ENCODE results near the gene FREY1.
"Not testable (repeated sequence)": the region's sequence is repeated elsewhere in the genome, so short reads cannot be mapped to it uniquely, and the experiment has no call there.

Gene FREY1

DNA sequence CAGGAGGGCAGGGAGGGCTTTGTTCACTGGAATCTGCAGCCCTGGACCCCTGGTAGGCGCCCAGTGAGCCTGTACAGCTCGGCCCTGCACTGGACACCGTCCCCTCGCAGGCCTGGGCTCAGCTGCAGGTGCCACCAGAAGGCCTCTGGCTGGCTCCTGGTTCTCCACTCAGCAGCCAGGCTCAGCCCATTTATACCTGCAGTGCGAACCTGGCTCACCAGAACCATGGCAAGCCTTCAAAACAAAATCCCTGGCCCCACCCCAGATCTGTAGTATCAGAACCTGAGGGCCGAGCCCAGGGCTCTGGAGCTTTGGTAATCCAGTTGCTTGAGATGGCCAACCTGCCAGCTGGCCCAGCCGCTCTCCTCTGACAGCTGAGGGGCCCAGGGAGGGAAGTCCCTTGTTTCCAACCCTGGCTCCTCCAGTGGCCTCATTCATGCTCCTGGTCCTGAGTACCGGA lies 870 bp upstream of the FREY1 start:
- no peak overlapping the region for H3K4me3 ChIP-seq (ENCODE audit: low read depth, low read length)
- TF ChIP-seq ZNF140 (tag by site-specific recombination; IDR thresholded peaks at IDR 0.05): no peak
- no peak for TF ChIP-seq MYNN (tag by site-specific recombination; IDR thresholded peaks at IDR 0.05; ENCODE audit: borderline replicate concordance)
- TF ChIP-seq, protein P1, sequence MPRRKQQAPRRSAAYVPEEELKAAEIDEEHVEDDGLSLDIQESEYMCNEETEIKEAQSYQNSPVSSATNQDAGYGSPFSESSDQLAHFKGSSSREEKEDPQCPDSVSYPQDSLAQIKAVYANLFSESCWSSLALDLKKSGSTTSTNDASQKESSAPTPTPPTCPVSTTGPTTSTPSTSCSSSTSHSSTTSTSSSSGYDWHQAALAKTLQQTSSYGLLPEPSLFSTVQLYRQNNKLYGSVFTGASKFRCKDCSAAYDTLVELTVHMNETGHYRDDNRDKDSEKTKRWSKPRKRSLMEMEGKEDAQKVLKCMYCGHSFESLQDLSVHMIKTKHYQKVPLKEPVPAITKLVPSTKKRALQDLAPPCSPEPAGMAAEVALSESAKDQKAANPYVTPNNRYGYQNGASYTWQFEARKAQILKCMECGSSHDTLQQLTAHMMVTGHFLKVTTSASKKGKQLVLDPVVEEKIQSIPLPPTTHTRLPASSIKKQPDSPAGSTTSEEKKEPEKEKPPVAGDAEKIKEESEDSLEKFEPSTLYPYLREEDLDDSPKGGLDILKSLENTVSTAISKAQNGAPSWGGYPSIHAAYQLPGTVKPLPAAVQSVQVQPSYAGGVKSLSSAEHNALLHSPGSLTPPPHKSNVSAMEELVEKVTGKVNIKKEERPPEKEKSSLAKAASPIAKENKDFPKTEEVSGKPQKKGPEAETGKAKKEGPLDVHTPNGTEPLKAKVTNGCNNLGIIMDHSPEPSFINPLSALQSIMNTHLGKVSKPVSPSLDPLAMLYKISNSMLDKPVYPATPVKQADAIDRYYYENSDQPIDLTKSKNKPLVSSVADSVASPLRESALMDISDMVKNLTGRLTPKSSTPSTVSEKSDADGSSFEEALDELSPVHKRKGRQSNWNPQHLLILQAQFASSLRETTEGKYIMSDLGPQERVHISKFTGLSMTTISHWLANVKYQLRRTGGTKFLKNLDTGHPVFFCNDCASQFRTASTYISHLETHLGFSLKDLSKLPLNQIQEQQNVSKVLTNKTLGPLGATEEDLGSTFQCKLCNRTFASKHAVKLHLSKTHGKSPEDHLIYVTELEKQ (tag by site-specific recombination; IDR thresholded peaks at IDR 0.05; ENCODE audit: borderline replicate concordance): no peak
- TF ChIP-seq ZNF366 (tag by site-specific recombination; conservative IDR thresholded peaks at IDR 0.05): no peak
- no peak for TF ChIP-seq ZNF792 (tag by site-specific recombination; IDR thresholded peaks at IDR 0.05)
- no peak for TF ChIP-seq ZNF354C (tag by site-specific recombination; IDR thresholded peaks at IDR 0.05; ENCODE audit: borderline replicate concordance, low read depth)
- no peak for TF ChIP-seq ZNF76 (tag by site-specific recombination; IDR thresholded peaks at IDR 0.05; ENCODE audit: borderline replicate concordance, low read depth)
- TF ChIP-seq, protein P2, sequence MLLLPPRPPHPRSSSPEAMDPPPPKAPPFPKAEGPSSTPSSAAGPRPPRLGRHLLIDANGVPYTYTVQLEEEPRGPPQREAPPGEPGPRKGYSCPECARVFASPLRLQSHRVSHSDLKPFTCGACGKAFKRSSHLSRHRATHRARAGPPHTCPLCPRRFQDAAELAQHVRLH (tag by site-specific recombination; IDR thresholded peaks at IDR 0.05): no peak
- TF ChIP-seq MZF1 (tag by site-specific recombination; IDR thresholded peaks at IDR 0.05; ENCODE audit: borderline replicate concordance): no peak
- TF ChIP-seq, protein P3, sequence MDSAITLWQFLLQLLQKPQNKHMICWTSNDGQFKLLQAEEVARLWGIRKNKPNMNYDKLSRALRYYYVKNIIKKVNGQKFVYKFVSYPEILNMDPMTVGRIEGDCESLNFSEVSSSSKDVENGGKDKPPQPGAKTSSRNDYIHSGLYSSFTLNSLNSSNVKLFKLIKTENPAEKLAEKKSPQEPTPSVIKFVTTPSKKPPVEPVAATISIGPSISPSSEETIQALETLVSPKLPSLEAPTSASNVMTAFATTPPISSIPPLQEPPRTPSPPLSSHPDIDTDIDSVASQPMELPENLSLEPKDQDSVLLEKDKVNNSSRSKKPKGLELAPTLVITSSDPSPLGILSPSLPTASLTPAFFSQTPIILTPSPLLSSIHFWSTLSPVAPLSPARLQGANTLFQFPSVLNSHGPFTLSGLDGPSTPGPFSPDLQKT (IDR thresholded peaks at IDR 0.05; ENCODE audit: borderline replicate concordance, low read depth, low read length): no peak
- no peak for TF ChIP-seq ZNF658 (tag by site-specific recombination; IDR thresholded peaks at IDR 0.05)
- TF ChIP-seq, protein P4, sequence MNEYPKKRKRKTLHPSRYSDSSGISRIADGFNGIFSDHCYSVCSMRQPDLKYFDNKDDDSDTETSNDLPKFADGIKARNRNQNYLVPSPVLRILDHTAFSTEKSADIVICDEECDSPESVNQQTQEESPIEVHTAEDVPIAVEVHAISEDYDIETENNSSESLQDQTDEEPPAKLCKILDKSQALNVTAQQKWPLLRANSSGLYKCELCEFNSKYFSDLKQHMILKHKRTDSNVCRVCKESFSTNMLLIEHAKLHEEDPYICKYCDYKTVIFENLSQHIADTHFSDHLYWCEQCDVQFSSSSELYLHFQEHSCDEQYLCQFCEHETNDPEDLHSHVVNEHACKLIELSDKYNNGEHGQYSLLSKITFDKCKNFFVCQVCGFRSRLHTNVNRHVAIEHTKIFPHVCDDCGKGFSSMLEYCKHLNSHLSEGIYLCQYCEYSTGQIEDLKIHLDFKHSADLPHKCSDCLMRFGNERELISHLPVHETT (tag by site-specific recombination; IDR thresholded peaks at IDR 0.05): no peak
- TF ChIP-seq ZNF10 (tag by site-specific recombination; IDR thresholded peaks at IDR 0.05): no peak
- TF ChIP-seq, protein P5, sequence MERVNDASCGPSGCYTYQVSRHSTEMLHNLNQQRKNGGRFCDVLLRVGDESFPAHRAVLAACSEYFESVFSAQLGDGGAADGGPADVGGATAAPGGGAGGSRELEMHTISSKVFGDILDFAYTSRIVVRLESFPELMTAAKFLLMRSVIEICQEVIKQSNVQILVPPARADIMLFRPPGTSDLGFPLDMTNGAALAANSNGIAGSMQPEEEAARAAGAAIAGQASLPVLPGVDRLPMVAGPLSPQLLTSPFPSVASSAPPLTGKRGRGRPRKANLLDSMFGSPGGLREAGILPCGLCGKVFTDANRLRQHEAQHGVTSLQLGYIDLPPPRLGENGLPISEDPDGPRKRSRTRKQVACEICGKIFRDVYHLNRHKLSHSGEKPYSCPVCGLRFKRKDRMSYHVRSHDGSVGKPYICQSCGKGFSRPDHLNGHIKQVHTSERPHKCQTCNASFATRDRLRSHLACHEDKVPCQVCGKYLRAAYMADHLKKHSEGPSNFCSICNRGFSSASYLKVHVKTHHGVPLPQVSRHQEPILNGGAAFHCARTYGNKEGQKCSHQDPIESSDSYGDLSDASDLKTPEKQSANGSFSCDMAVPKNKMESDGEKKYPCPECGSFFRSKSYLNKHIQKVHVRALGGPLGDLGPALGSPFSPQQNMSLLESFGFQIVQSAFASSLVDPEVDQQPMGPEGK (tag by site-specific recombination; IDR thresholded peaks at IDR 0.05): no peak
- TF ChIP-seq ZNF571 (tag by site-specific recombination; IDR thresholded peaks at IDR 0.05): no peak
- H3K4me1 ChIP-seq (ENCODE audit: control insufficient read depth, insufficient read depth, low read length): no peaks in the 10 kb centered on the region
- CTCF ChIA-PET: interaction anchor here (1.3 kb wide), 1 partner anchor 11 kb away, joined by 3 read pairs; no protein-coding TSS in a partner anchor
- no peak overlapping the region for H3K27ac ChIP-seq (ENCODE audit: extremely low read depth, low read depth, low read length)
- H3K9me3 ChIP-seq (ENCODE audit: control insufficient read depth, insufficient read depth, low read depth, low read length): no peaks in the 10 kb centered on the region
- H3K36me3 ChIP-seq (ENCODE audit: control insufficient read depth in 2 of 2, insufficient read depth in 1 of 2, low read length in 2 of 2): peaks cover 0 to 48% of the 10 kb centered on the region in 2 experiments; a peak in 2 of 3 replicates
- POLR2A ChIA-PET: interaction anchor here (1.0 to 1.1 kb wide), 2 partner anchors 8 to 10 kb away, joined by 3 to 10 read pairs; partner anchors contain the start of gene PEX16

DNA sequence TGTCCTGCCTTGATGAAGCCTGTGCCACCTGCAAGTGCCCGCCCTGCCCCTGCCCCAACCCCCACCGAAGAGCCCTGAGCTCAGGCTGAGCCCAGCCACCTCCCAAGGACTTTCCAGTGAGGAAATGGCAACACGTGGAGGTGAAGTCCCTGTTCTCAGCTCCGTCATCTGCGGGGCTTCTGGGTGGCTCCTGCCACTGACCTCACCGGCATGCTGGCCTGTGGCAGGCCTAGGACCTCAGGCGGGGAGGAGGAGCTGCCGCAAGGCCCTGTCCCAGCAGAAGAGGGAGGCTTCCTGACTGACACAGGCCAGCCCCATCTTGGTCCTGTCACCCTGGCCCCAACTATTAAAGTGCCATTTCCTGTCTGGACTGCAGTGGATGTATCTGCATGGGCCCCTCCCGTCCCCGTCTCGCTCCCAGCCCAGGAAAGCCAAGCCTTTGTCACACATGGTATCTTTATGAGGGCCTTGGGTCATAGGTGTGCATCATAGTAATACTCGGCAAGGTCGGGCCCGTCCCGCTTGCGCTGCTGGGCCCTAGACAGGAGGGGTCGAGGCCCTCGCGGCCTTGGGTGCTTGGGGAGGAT lies 882 bp downstream of the FREY1 start:
- Histone ChIP-seq H3K4me3 (ENCODE audit: low read depth, low read length) (no peak overlapping the region), H3K27ac (ENCODE audit: extremely low read depth, low read depth, low read length) (no peak overlapping the region), H3K4me1 (ENCODE audit: control insufficient read depth, insufficient read depth, low read length) (no peaks in the 10 kb centered on the region), H3K36me3 (ENCODE audit: control insufficient read depth in 2 of 2, insufficient read depth in 1 of 2, low read length in 2 of 2) (peaks cover 0 to 52% of the 10 kb centered on the region in 2 experiments; a peak in 1 of 3 replicates), H3K9me3 (ENCODE audit: control insufficient read depth, insufficient read depth, low read depth, low read length) (no peaks in the 10 kb centered on the region)
- no peak for TF ChIP-seq ZNF501 (tag by site-specific recombination; IDR thresholded peaks at IDR 0.05)
- CTCF ChIA-PET: no interaction called here
- POLR2A ChIA-PET: interaction anchor here (0.7 kb wide), 1 partner anchor 9 kb away, joined by 4 read pairs; no protein-coding TSS in a partner anchor

DNA sequence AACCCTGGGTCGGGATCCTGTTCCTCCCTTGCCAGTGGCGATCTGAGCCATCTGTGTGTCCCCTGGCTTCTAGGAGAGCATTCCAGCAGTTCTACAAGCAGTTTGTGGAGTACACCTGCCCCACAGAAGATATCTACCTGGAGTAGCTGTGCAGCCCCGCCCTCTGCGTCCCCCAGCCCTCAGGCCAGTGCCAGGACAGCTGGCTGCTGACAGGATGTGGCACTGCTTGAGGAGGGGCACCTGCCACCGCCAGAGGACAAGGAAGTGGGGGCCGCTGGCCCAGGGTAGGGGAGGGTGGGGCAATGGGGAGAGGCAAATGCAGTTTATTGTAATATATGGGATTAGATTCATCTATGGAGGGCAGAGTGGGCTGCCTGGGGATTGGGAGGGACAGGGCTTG lies 1.5 kb downstream of the FREY1 start:
- CTCF ChIA-PET; POLR2A ChIA-PET; H3K4me3 ChIP-seq (ENCODE audit: low read depth, low read length); H3K9me3 ChIP-seq (ENCODE audit: control insufficient read depth, insufficient read depth, low read depth, low read length); H3K27ac ChIP-seq (ENCODE audit: extremely low read depth, low read depth, low read length); H3K4me1 ChIP-seq (ENCODE audit: control insufficient read depth, insufficient read depth, low read length): not testable (repeated sequence)
- peaks cover 0 to 46% of the 10 kb centered on the region in 2 experiments; a peak in 1 of 3 replicates for H3K36me3 ChIP-seq (ENCODE audit: control insufficient read depth in 2 of 2, insufficient read depth in 1 of 2, low read length in 2 of 2)

All from HEK293 (cell line).